Subcutaneous preadipocyte (primary cell): ENCODE data around the gene C6orf15. TPM values are rescaled to one million over a fixed set of nuclear protein-coding genes. Genes with fewer than 3 reads are reported as not detected.

Experiments
- small RNA-seq: library from RNA; depleted of rRNA; stranded (forward); fragments of <200 nt; gene quantifications from one replicate; pipeline ENCODE3, GENCODE V24; 2012
- total RNA-seq: library from RNA; depleted of rRNA; stranded (reverse); fragments of >200 nt; gene quantifications from 2 replicates; pipeline ENCODE4 v1.2.3, GENCODE V29; 2012

Gene C6orf15
- not detected in 2 replicates for total RNA-seq

DNA sequence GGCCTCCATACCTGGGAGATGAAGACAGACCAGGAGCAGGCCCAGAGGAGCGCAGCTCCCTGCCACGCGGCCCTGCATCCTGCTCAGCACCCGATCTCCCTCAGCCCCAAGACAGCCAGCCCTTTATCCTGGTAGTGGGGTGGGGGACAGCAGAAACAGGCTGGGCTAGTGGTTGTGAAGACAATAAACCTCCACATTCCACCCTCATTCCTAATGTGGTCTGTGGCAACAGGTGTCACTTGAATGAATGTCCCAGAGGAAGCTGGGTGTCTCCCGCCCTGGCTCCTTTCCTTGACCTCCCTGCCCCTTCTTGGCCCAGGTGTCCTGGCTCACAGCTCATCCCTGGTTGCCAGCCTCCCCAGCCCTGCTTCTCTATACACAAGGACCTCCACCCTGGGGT, at the start of gene C6orf15:
Gene C6orf15, minus strand, starts transcription at position 98 of the 400 bp plus-strand sequence. Its CDS starts 20 bp downstream, at position 78.

DNA sequence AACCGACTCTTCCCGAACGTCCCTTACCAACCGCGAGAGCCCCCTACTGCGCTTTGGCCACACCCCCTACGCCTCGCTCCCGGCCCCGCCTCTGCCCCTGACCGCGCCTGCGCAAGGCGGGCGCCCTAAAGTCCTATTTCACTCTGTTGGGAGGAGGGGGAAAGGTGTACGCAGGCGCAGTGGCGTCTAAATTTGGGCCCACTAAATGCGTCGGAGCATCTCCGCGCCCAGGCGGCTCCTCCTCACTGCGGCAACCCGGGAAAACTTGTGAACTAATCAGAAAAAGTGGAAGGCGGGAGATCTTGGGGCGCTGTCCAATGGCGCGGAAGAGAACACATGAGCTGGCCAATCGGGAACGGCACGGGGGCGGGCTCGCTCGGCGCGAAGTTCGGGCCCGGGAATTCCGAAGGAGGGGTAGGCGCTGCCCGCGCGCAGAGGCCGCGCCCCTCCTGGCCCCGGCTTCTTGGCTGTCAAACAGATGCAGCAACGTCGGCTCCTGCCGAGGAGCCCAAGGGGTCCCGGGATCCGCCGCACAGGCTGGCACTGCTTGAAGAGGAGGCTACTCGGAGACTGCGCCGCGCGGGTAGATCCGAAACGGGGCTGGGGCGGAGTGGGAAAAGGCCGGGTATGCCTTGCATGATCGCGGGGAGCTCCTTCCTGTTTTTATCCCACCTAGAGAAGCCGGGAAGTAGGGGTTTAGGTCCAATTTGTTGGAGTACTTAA, 45.9 kb upstream of the C6orf15 start, which contains the start of gene TCF19:
Gene TCF19, plus strand, starts transcription at position 450 of the 723 bp plus-strand sequence. CDS start 881 bp downstream, outside the sequence.

DNA sequence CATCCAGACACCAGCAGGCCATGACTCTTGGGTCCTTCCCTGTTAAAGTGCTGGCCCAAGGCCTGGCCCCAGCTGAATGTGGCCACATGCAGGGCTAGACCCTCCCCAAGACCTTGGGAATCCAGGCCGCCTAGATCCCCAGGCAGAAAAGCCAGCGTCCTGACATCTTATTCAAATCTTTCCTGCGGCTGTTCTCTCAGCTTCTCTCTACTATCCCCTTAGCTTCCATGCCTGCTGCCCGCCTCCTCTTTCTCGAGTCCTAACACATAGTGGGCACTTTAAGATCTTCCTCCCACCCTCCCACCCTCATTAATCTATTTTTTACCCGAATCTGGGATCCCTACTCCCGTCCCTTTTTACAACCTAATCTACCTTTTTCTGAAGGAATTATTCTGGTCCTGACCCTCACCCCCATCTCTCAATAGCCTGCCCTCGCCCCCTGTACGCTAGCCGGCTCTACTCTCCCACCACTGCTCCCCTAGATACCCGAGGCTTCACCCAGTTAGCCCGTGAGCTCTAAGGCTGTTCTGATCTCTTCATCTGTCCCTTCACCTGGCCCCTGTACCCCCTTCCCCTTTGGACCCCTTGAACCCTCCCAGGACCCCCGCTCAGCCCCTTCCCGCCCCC, 45.3 kb upstream of the C6orf15 start, which contains the start of gene CCHCR1:
Gene CCHCR1, minus strand, starts transcription at position 290 of the 627 bp plus-strand sequence. Its CDS starts 202 bp downstream, at position 88.

DNA sequence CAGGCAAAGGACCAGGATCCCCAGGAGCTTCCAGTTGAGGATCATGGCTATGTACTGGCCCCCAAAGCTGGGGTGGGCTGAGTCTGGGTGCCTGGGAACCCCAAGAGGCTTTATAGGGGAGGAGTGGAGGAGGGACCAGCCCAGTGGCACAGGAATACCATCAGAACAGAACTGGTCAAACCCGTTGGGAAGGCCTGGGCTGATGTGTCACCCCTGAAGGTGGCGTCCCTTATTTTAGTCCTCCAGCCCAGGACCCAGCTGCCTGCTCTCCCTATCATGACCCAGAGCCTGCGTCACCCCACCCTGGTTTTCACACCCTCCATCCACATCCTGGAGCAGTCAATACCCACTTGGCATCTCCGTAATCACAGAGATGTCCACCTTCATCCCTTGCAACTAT, 26.6 kb upstream of the C6orf15 start, which contains the start of gene PSORS1C2:
Gene PSORS1C2, minus strand, starts transcription at position 85 of the 400 bp plus-strand sequence. Its CDS starts 40 bp downstream, at position 45.

DNA sequence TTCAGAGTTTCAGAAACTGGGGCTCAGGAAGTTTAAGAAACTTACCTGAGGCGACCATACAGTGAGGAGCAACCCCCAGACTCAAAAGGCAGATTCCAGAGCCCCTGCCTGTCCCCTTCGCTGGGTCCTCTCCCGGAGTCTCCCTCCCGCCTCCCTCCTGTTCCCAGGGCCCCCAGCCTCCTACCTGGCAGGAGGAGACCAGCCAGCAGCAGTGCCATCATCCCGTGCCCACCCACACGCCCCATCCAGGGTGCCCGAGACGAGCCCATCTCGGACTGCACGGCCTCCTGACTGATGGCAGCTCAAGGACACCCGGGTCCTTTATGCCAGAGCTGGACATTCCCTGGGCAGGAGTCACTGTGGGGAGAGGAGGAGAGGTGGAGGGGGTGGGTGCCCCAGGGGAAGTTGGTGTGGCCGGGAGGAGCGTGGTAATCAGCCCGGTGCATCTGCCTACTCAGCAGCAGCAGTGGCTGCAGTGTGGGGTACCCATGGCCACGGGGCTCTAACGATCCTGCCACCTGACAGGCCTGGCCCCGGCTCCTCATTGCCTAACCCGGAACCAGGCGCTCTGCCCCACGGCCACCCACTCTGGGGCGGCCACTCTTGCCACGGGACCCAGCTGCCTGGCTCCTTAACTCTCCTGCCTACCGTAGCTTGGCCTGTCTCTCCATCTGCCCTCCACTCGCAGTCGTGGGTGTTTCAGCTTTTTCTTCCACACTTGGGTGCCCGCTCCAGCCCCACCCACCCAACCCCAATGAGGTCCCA, 8.0 kb upstream of the C6orf15 start, which contains the start of gene CDSN:
Gene CDSN, minus strand, starts transcription at position 296 of the 765 bp plus-strand sequence. Its CDS starts 27 bp downstream, at position 269.

DNA sequence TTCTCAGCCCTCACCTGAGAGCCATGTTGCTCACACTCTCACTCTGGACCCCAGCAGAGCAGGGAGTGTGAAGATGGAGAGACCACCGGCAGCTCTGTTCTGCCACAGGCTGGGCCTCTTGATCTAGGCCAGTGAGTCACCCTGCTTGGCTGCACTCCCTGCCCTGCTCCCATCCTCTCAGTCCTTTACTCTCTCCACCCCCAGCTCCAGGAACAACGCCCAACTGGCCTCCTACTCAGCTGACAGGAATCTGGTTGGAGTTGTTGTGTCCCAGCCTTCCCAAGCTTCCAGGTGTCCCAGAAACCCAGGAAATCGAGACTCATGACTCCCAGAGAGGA, 2.1 kb upstream of the C6orf15 start, which contains the start of gene PSORS1C1:
Gene PSORS1C1, plus strand, starts transcription at position 260 of the 338 bp plus-strand sequence. CDS start 14,833 bp downstream, outside the sequence.

Small RNAs within 50 kb of the gene (small RNA-seq; reads per million reads assigned to genes)
- not detected for gene POLR2LP1
- not detected for gene RNU6-1133P

Other genes with a start within 250 kb of the C6orf15 start
- 2.6 and 3.9 TPM in 2 replicates for gene DDR1, start 228.1 kb downstream of the C6orf15 start, total RNA-seq
- 8.1 and 11.3 TPM in 2 replicates for gene GTF2H4, start 204.4 kb downstream of the C6orf15 start, total RNA-seq
- gene VARS2, start 198.3 kb downstream of the C6orf15 start, total RNA-seq: 10.7 and 18.4 TPM in 2 replicates
- not detected in 2 replicates for gene SFTA2, start 180.4 kb downstream of the C6orf15 start, total RNA-seq
- gene MUCL3, start 171.6 kb downstream of the C6orf15 start, total RNA-seq: not detected in 2 replicates
- gene MUC21, start 128.9 kb downstream of the C6orf15 start, total RNA-seq: not detected in 2 replicates
- not detected in 2 replicates for gene MUC22, start 102.1 kb downstream of the C6orf15 start, total RNA-seq
- 0.37 and 0.39 TPM in 2 replicates for gene PSORS1C1, start 2.2 kb upstream of the C6orf15 start, total RNA-seq
- gene CDSN, start 7.9 kb upstream of the C6orf15 start, total RNA-seq: not detected in 2 replicates
- not detected in 2 replicates for gene PSORS1C2, start 26.5 kb upstream of the C6orf15 start, total RNA-seq
- 11.4 and 18.0 TPM in 2 replicates for gene CCHCR1, start 45.2 kb upstream of the C6orf15 start, total RNA-seq
- 13.6 and 25.2 TPM in 2 replicates for gene TCF19, start 46.0 kb upstream of the C6orf15 start, total RNA-seq
- 0.59 TPM in 1 of 2 replicates, not detected in the other for gene POU5F1, start 58.1 kb upstream of the C6orf15 start, total RNA-seq
- 73.9 and 109 TPM in 2 replicates for gene HLA-C, start 159.5 kb upstream of the C6orf15 start, total RNA-seq
- gene HLA-B, start 244.6 kb upstream of the C6orf15 start, total RNA-seq: 103 and 228 TPM in 2 replicates